Kidney glomerular epithelial cell (primary cell): ENCODE results near the gene ARL4A.

ENCODE experiments used
- DNase-seq: peaks from one replicate; lab custom pipeline; 2025; lab: John Stamatoyannopoulos, UW

The ARL4A gene

GRCh38 chr7:12725575-12726316, 38.3 kb downstream of the ARL4A start:
- no peak for DNase-seq

GRCh38 chr7:12726908-12727307, 39.5 kb downstream of the ARL4A start:
- no peak for DNase-seq

DNA sequence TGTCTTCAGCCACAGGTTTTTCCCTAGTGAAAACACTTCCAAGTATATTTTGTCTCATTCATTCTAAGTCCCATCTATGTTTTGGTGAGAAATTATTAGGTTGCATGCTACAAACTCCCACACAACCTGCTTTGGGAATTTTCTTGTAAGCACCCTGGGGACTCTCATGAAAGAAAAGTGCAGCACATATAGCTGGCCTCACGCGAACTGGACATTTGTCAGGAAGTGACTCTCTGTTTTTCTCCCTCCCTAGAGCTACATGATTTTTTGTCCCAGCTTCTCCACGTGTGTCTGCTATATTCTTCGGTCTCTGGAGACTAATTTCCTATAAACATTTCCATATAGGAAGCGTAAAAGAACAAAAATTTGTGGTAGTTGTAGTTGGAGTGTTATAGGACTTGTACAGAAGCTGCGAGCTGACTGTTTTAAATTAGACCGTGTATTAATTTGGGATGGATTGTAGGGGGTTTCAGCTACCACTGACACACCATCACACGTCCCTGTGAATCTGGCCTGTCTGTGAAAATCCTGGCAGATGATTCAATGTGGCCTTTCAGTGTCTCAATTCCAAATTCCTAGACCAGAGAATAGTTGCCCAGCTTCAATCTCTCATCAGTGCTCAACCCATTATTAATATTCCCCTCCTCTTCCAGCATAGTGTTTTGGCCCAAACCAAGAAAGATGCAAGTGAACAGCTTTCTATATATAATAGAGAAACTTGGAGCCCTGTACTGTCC, 40.2 kb downstream of the ARL4A start:
- DNase-seq: no peak

DNA sequence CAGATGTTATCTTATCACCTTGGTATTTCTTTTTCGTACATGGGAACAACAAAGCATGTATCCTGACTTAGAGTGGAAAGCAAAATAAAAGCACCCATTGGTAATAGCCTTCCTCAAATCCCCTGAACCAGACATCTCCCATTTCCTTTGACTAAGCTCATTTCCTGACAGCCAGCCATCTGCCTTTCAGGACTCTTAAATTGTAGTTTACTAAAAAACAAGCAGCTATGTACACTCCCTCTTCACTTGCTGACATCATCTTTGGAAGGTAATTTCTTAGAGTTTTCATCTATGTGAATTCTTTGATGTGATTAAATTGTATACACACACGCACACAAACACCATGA, 40.7 kb downstream of the ARL4A start:
- DNase-seq: no peak

DNA sequence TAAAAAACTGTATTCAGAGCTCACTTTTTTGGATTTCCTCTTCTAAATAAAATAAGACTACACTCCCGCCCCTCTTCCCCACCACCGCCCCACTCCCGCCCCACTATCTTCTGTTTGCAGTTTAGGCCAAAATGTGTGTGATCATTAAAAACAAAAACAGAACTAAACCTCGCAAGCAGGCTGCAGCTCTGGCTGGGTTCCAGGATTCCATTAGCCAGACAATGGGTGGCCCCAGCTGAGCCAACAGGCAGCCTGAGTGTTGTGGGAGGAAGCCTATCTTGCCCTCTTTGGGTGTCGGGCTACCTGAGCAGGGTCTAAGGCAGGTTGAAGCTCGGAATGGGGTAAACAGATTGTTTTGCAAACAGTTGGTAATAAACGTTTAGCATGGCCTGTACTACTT, 41.7 kb downstream of the ARL4A start:
- no peak for DNase-seq

DNA sequence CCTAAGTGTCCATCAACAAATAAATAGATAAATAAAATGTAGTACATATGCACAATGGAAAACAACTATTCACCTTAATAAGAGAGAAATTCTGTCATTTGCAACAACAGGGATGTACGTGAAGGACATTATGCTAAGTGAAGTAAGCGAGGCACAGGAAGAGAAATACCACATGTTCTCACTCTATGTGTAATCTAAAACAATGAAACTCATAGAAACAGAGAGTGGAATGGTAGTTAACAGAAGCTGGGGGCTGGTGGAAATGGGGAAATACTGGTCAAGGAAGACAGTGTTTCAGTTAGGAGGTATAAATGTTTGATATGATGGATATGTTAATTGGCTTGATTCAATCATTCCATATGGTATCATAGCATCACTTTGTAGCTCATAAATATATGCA, 43.1 kb downstream of the ARL4A start:
- DNase-seq: no peak

GRCh38 chr7:12731214-12731656, 43.8 kb downstream of the ARL4A start:
- no peak for DNase-seq

- DNase-seq: no peak
These were observed 44.3 kb downstream of the ARL4A start for GRCh38 chr7:12731775-12732174.

GRCh38 chr7:12732428-12732827, 45.0 kb downstream of the ARL4A start:
- DNase-seq: no peak

- no peak for DNase-seq
These were observed 48.5 kb downstream of the ARL4A start for GRCh38 chr7:12735923-12736322.

GRCh38 chr7:12737373-12737772, 49.9 kb downstream of the ARL4A start:
- no peak for DNase-seq

- DNase-seq: no peak
These were observed 50.4 kb downstream of the ARL4A start for GRCh38 chr7:12737836-12738235.

DNA sequence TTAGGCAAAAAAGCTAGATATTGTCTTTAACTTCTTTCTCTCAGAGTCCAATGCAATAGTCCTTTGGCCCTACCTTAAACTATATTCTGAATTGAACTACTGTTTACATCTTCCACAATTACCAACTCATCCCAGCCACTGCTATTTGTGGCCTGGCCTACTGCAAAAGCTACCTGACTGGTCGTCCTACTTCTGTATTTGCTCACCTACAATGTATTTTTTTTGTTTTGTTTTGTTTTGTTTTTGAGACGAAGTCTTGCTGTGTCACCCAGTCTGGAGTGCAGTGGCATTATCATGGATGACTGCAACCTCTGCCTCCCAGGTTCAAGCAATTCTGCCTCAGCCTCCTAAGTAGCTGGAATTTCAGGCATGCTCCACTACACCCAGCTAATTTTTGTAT, 51.2 kb downstream of the ARL4A start:
- DNase-seq: peak; percentile 10
